Measurements from ENCODE around the gene IGHMBP2. TPM values are rescaled to one million over a fixed set of nuclear protein-coding genes. Genes with fewer than 3 reads are reported as not detected.

Gene IGHMBP2
- total RNA-seq, 1 experiment from 2014 or later = 21.5 TPM

DNA sequence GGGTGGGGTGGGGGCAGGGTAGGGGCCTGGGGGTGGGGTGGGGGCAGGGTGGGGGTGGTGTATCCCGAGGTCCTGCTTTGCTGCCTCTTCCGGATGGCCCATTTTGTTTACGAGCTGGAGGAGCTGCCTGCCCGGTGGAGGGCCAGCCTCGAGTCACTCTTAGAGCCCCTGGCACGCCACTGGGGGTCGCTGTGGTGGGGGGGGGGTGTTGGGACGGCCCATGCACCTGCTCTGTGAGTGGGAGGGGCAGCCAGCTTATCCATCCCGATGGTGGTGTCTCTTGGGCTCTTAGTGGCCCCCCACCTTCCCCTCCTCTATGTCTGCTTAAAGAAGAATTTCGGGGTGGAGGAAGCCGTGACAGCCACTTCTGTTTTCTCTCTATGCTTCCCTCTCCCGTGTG lies 52.5 kb downstream of the IGHMBP2 start:
- Histone ChIP-seq H3K9ac (ENCODE audit: low read length) (no peak overlapping the region), H3K4me1 (ENCODE audit: low read length) (peaks cover 4% of the 10 kb centered on the region), H3K36me3 (ENCODE audit: insufficient read depth, low read length) (no peaks in the 10 kb centered on the region), H3K27ac (ENCODE audit: low read length) (no peak overlapping the region), H3K27me3 (ENCODE audit: low read length) (no peaks in the 10 kb centered on the region), H3K4me3 (ENCODE audit: low read length) (no peak overlapping the region), H4K20me1 (ENCODE audit: insufficient read depth, low read depth, low read length) (0 out of 2 replicates have a peak, but pooled peaks cover 3% of the 10 kb centered on the region), H3K4me2 (ENCODE audit: low read depth, low read length, poor library complexity, severe bottlenecking) (no peak overlapping the region), H3K9me2 (replicated peaks; ENCODE audit: insufficient read depth, low read length) (no peaks in the 10 kb centered on the region), H2AFZ (ENCODE audit: low read length) (no peak overlapping the region), H3K9me3 (ENCODE audit: low read length) (no peaks in the 10 kb centered on the region), H3K79me2 (ENCODE audit: low read length) (no peaks in the 10 kb centered on the region)
- peak; percentile 63 for DNase-seq

DNA sequence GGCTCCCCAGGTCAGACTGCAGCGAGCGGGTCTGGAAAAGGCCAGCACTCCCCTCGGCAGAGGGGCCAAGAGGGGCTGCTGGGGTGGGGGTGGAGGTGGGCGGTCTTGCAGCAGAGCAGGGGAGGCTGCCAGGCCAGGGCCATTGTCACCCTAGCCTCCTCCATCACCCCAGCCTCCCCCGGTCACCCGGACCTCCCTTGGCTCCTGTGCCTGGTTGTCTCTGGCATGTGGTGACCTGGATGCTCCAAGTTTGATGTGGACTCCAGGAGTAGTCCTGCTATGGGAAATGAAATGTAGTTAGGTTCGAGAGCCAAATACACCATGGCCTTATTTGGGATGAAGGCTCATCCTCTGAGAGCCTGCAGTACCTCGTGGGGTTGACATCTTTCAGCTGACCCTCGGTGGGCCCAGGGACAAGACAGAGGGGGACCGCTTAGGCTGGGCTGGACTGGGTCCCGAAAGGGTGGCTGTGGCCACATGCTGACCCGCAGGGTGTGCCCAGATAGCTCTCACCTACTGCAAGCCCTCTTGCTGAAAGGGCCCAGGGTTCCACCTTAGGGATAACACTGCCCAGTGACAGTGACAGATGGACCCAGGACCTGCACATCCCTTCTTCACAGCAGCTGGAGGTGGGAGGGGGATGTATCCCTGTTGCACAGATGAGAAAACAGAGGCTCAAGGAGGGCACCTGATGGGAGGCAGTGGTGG lies 53.0 kb downstream of the IGHMBP2 start:
- Histone ChIP-seq H4K20me1 (ENCODE audit: insufficient read depth, low read depth, low read length) (0 out of 2 replicates have a peak, but pooled peaks cover 3% of the 10 kb centered on the region), H2AFZ (ENCODE audit: low read length) (no peak overlapping the region), H3K27me3 (ENCODE audit: low read length) (no peaks in the 10 kb centered on the region), H3K9me2 (replicated peaks; ENCODE audit: insufficient read depth, low read length) (no peaks in the 10 kb centered on the region), H3K4me1 (ENCODE audit: low read length) (no peaks in the 10 kb centered on the region), H3K36me3 (ENCODE audit: insufficient read depth, low read length) (no peaks in the 10 kb centered on the region), H3K27ac (ENCODE audit: low read length) (no peak overlapping the region), H3K9ac (ENCODE audit: low read length) (no peak overlapping the region), H3K9me3 (ENCODE audit: low read length) (no peaks in the 10 kb centered on the region), H3K4me2 (ENCODE audit: low read depth, low read length, poor library complexity, severe bottlenecking) (no peak overlapping the region), H3K79me2 (ENCODE audit: low read length) (no peaks in the 10 kb centered on the region), H3K4me3 (ENCODE audit: low read length) (no peak overlapping the region)
- no peak for DNase-seq

DNA sequence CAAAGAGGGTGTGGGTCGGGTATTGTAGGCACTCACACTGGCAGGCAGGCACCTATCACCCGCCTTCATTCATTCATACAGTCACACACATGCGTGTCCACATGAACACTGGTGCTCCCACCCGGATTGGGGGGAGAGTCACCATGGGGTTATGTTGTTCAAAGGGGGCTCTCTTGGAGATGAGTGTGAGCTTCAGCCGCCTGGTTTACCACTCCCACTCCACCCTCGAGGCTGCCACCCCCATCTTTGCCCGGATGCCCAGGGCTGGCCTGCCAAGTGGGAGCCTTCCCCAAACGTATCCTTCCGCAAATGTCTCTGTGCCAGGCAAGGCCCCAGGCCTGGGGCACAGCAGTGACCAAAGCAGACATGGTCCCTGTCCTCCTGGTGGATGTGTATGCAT lies 54.5 kb downstream of the IGHMBP2 start:
- Histone ChIP-seq H3K9me3 (ENCODE audit: low read length) (no peaks in the 10 kb centered on the region), H3K27ac (ENCODE audit: low read length) (no peak overlapping the region), H3K9ac (ENCODE audit: low read length) (no peak overlapping the region), H2AFZ (ENCODE audit: low read length) (no peak overlapping the region), H3K4me1 (ENCODE audit: low read length) (no peaks in the 10 kb centered on the region), H4K20me1 (ENCODE audit: insufficient read depth, low read depth, low read length) (0 out of 2 replicates have a peak, but pooled peaks cover 3% of the 10 kb centered on the region), H3K9me2 (replicated peaks; ENCODE audit: insufficient read depth, low read length) (no peaks in the 10 kb centered on the region), H3K4me2 (ENCODE audit: low read depth, low read length, poor library complexity, severe bottlenecking) (no peak overlapping the region), H3K4me3 (ENCODE audit: low read length) (no peak overlapping the region), H3K36me3 (ENCODE audit: insufficient read depth, low read length) (no peaks in the 10 kb centered on the region), H3K27me3 (ENCODE audit: low read length) (no peaks in the 10 kb centered on the region), H3K79me2 (ENCODE audit: low read length) (no peaks in the 10 kb centered on the region)
- DNase-seq = no peak

DNA sequence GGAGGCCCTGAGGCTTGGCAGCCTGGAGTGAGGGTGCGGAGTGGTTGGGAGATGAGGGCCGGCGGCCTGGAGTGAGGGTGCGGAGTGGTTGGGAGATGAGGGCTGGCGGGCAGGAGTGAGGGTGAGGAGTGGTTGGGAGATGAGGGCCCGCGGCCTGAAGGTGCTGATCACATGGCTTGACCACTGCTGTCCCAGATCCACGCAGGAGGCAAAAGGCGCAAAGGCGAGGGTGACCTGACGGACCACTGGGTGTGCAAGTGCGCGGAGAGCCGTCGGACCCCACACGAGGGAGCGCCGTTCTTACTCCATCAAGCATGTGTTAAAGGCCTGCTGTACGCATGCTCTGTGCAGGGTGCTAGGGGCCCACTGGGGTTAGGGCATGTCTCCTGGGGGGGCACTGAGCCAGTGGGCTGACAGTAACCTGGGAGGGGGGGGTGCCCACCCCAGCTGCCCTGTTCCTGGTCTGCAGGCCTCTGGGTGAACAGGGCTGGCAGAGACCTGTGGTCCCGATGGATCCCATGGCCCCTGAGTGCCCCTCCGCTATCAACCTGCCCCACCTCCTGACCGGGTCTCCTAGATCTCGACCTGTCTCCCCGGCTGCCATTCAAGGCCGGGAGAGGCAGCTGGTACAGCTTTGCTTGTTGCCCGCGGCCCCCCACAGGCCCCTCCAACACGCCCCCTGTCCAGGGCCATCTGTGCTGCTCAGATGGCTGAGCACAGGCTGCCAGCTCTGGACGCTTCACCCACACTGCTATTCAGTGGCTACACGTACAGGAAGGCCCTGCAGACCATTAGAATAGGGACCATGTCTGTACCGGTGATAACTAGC lies 56.0 kb downstream of the IGHMBP2 start:
- no peak overlapping the region for H2AFZ ChIP-seq (ENCODE audit: low read length)

DNA sequence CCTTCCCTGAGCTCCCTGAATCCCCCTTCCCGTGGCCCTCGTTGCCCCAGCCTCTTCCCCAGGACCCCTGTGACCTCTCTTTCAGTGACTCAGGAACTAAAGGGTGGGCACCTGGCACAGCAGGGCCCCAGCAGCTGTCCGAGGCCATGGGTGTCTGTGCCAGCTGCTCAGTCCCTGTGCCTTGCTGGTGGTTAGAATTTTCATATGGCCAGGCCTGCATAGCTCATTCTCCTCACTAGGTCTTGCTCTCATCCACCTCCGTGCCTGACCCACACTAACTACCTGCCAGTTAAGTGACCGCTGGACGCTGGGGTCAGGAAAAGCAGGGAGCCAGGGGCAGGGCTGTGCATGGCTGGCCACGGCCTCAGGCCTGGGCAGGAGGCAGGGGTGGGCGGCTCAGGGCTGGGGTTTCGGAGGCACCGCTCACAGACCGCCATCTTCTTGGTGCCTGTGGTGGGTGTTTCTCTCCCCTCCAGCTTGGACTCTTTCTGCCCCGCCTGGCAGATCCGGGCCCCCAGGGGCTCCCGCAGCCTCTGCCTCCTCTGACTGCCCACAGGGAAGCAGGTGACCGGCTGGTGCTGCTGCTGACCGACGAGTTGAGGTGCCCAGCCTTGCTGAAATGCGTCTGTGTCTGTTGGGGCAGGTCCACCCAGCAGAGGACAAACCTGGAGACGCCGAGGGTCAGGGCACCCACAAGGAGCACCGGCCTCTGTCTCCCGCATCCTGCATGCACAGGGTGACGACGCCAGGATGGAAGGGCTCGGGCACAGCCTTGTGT lies 56.8 kb downstream of the IGHMBP2 start:
- Histone ChIP-seq H3K4me1 (ENCODE audit: low read length) (no peaks in the 10 kb centered on the region), H4K20me1 (ENCODE audit: insufficient read depth, low read depth, low read length) (0 out of 2 replicates have a peak, but pooled peaks cover 3% of the 10 kb centered on the region), H3K4me2 (ENCODE audit: low read depth, low read length, poor library complexity, severe bottlenecking) (no peak overlapping the region), H3K4me3 (ENCODE audit: low read length) (no peak overlapping the region), H3K9me3 (ENCODE audit: low read length) (no peaks in the 10 kb centered on the region), H2AFZ (ENCODE audit: low read length) (no peak overlapping the region), H3K9me2 (replicated peaks; ENCODE audit: insufficient read depth, low read length) (no peaks in the 10 kb centered on the region), H3K79me2 (ENCODE audit: low read length) (no peaks in the 10 kb centered on the region), H3K9ac (ENCODE audit: low read length) (no peak overlapping the region), H3K36me3 (ENCODE audit: insufficient read depth, low read length) (no peaks in the 10 kb centered on the region), H3K27me3 (ENCODE audit: low read length) (no peaks in the 10 kb centered on the region), H3K27ac (ENCODE audit: low read length) (no peak overlapping the region)
- no peak for DNase-seq

More for the DNA sequence above, 56.0 kb downstream of the IGHMBP2 start:
- no peaks in the 10 kb centered on the region for H3K9me3 ChIP-seq (ENCODE audit: low read length)
- no peaks in the 10 kb centered on the region for H3K9me2 ChIP-seq (replicated peaks; ENCODE audit: insufficient read depth, low read length)
- DNase-seq = no peak
- 0 out of 2 replicates have a peak, but pooled peaks cover 3% of the 10 kb centered on the region for H4K20me1 ChIP-seq (ENCODE audit: insufficient read depth, low read depth, low read length)
- H3K9ac ChIP-seq (ENCODE audit: low read length) = no peak overlapping the region
- no peak overlapping the region for H3K4me2 ChIP-seq (ENCODE audit: low read depth, low read length, poor library complexity, severe bottlenecking)
- H3K4me1 ChIP-seq (ENCODE audit: low read length) = no peaks in the 10 kb centered on the region
- H3K79me2 ChIP-seq (ENCODE audit: low read length) = no peaks in the 10 kb centered on the region
- H3K4me3 ChIP-seq (ENCODE audit: low read length) = no peak overlapping the region
- no peaks in the 10 kb centered on the region for H3K27me3 ChIP-seq (ENCODE audit: low read length)
- no peaks in the 10 kb centered on the region for H3K36me3 ChIP-seq (ENCODE audit: insufficient read depth, low read length)
- H3K27ac ChIP-seq (ENCODE audit: low read length) = no peak overlapping the region

DNA sequence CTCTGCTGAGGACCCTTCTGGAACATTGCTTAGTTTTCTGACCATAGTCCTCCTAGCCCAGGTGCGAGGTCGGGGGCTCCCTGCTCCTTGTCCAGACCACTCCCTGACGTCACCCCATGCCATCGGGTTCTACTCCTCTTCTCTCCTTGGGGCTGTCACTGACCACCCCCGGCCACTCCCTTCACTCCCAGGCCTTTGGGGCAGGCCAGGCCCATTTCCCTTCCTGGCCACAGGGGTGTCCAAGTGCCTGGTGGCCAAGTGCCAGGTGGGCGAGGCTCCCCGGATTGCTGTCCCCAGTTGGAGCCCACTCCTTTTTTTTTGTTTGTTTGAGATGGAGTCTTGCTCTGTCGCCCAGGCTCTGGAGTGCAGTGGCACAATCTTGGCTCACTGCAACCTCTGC lies 57.6 kb downstream of the IGHMBP2 start:
- no peak for DNase-seq
- Histone ChIP-seq H3K4me2 (ENCODE audit: low read depth, low read length, poor library complexity, severe bottlenecking) (no peak overlapping the region), H3K36me3 (ENCODE audit: insufficient read depth, low read length) (no peaks in the 10 kb centered on the region), H3K27ac (ENCODE audit: low read length) (no peak overlapping the region), H3K79me2 (ENCODE audit: low read length) (no peaks in the 10 kb centered on the region), H3K4me1 (ENCODE audit: low read length) (no peaks in the 10 kb centered on the region), H3K9ac (ENCODE audit: low read length) (no peak overlapping the region), H3K4me3 (ENCODE audit: low read length) (no peak overlapping the region), H4K20me1 (ENCODE audit: insufficient read depth, low read depth, low read length) (0 out of 2 replicates have a peak, but pooled peaks cover 3% of the 10 kb centered on the region), H2AFZ (ENCODE audit: low read length) (no peak overlapping the region), H3K27me3 (ENCODE audit: low read length) (no peaks in the 10 kb centered on the region), H3K9me3 (ENCODE audit: low read length) (no peaks in the 10 kb centered on the region), H3K9me2 (replicated peaks; ENCODE audit: insufficient read depth, low read length) (no peaks in the 10 kb centered on the region)

DNA sequence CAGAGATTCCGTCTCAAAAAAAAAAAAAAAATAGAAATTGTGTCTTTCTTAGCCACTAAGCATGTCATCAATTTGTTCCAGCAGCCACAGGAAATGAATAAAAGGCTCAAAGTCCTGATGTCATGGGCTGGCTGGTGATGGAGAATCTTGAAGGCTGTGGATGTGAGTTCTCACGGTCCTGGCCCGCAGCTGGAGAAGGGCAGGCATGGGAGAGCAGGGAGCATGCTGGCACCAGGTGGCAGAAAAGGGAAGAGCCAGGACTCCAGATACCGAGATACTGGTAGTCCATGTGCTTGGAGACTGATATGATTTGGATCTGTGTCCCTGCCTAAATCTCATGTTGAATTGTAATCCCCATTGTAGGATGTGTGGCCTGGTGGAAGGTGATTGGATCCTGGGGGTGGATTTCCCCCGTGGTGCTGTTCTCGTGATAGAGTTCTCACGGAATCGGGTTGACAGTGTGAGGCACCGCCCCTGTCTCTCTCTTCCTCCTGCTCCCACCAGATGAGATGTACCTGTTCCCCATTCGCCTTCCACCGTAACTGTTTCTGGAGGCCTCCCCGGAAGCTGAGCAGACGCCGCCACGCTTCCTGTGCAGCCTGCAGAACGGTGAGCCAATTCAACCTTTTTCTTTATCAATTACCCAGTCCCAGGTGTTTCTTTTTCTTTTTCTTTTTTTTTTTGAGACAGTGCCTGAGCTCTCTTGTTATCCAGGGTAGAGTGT lies 59.0 kb downstream of the IGHMBP2 start:
- no peak overlapping the region for H3K4me2 ChIP-seq (ENCODE audit: low read depth, low read length, poor library complexity, severe bottlenecking)
- no peaks in the 10 kb centered on the region for H3K9me2 ChIP-seq (replicated peaks; ENCODE audit: insufficient read depth, low read length)
- no peak for DNase-seq
- H3K4me3 ChIP-seq (ENCODE audit: low read length) = no peak overlapping the region
- H3K79me2 ChIP-seq (ENCODE audit: low read length) = no peaks in the 10 kb centered on the region
- no peaks in the 10 kb centered on the region for H3K9me3 ChIP-seq (ENCODE audit: low read length)
- H3K4me1 ChIP-seq (ENCODE audit: low read length) = no peaks in the 10 kb centered on the region
- no peak overlapping the region for H2AFZ ChIP-seq (ENCODE audit: low read length)
- no peak overlapping the region for H3K27ac ChIP-seq (ENCODE audit: low read length)
- no peaks in the 10 kb centered on the region for H4K20me1 ChIP-seq (ENCODE audit: insufficient read depth, low read depth, low read length)
- no peaks in the 10 kb centered on the region for H3K36me3 ChIP-seq (ENCODE audit: insufficient read depth, low read length)
- H3K9ac ChIP-seq (ENCODE audit: low read length) = no peak overlapping the region
- H3K27me3 ChIP-seq (ENCODE audit: low read length) = no peaks in the 10 kb centered on the region
